NCI-H2029 treated with DMSO at 0.1 percent for 48 hours (cell line): ENCODE results near the gene FAM117B.

ENCODE experiments used
- DNase-seq: peaks from one replicate; lab custom pipeline; 2025; lab: John Stamatoyannopoulos, UW

The FAM117B gene

DNA sequence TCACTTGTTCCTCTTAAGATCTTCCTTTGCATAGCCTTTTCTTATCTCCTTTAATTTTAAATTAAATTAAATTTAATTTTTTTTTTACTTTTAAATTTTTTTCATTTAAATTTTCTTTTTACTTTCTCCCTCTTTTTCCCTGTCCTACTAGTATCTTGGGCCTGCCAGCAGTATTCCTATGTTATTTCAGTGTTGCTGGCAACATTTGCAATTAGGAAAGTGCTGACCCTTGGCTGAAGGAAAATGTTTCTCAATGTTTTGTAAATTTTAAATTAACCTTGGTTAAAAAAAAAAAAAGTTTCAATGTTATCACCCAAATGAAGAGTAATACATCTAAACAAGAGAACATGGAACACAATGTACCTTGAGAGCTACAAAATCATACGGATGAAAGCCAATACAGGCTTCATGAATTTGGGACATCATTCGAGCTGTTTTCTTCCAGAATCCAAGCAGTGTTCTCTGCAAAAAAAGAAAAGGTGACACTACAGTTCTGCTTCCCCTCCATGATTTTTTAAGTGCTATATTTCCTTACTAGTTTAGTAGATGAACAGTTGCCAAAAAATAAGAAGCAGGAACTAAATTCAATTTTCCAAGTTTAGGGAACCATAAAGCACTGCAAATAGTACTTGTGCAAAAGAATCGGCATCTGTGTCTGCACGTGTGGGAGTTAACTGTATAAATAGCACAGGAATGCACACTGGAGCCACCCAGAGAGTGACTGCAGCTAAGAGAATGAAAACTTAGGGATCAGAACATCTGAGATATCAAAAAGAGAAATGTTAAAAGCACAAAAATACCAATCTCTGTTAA lies 181.0 kb downstream of the FAM117B start:
- no peak for DNase-seq

- no peak for DNase-seq
These were observed 183.0 kb downstream of the FAM117B start for GRCh38 chr2:202817771-202818170.

GRCh38 chr2:202818321-202818720 lies 183.6 kb downstream of the FAM117B start:
- DNase-seq: no peak
